ENCODE measurements around the gene FKBP1A. TPM values are rescaled to one million over a fixed set of nuclear protein-coding genes. Genes with fewer than 3 reads are reported as not detected.

The FKBP1A gene
- total RNA-seq, 4 donors from 2014 or later, result 204 to 275 (median 241) TPM

DNA sequence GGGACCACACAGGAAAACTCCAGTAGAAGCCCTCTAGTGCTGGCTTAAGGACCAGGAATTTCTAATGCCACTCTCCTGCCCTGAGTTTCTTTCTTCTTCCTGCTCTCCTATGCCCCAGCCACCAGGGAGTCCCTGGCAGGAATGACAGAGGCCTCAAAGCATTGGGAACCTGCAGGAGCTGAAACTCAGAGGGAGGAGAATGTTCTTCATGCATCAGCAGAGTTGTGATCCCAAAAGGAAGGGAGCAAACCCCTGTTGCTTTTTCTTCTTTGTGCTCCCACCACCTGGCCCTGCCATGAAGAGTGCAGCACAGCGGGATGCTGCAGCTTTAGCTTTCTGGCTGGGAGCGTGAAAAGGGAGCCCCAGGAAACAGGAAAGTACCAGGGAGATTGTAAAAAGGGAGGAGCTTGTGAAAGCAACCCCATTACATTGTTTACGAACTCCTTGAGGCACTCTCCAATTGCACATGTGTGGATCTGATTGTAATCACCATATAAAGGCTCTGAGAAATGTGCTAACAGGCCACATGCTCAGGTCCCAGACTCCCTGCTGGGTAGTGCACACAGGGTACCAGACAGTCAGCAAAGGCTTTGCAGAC lies 34.7 kb upstream of the FKBP1A start:
- DNase-seq (ENCODE audit: low spot score) (no peak), ATAC-seq (ENCODE audit: low FRiP score) (no peak)
- TF ChIP-seq, protein P1, sequence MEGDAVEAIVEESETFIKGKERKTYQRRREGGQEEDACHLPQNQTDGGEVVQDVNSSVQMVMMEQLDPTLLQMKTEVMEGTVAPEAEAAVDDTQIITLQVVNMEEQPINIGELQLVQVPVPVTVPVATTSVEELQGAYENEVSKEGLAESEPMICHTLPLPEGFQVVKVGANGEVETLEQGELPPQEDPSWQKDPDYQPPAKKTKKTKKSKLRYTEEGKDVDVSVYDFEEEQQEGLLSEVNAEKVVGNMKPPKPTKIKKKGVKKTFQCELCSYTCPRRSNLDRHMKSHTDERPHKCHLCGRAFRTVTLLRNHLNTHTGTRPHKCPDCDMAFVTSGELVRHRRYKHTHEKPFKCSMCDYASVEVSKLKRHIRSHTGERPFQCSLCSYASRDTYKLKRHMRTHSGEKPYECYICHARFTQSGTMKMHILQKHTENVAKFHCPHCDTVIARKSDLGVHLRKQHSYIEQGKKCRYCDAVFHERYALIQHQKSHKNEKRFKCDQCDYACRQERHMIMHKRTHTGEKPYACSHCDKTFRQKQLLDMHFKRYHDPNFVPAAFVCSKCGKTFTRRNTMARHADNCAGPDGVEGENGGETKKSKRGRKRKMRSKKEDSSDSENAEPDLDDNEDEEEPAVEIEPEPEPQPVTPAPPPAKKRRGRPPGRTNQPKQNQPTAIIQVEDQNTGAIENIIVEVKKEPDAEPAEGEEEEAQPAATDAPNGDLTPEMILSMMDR (IDR thresholded peaks at IDR 0.05), result no peak

DNA sequence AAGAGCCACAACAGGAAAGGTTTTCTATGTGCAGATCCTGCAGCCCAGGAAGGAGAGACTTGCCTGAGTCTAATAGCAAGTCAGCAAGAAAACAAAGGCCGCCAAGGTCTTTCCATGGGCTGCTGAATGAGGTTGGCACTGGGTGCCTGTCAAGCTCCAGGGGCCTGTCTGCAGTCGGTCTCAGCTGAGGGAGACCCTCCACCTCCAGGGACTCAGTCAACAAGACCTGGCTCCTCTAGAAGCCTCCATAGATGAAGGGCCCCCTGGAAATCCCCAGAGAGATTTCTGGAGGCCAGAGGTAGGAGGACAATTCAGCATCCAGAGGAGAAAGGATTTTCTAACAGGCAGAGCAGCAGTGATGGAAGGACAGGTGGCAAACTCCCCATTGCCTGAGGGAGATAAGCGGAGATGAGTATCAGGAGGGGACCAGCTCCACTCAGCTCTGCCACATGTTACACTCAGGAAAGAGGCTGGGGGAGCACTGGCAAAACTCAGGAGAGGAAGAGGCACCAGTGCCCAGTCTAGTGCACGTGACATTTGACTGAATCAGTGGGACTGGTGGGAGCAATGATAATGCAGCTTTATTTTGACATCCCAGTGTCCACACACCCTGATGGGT lies 33.5 kb upstream of the FKBP1A start:
- DNase-seq (ENCODE audit: low spot score), result no peak
- TF ChIP-seq, protein P1 (IDR thresholded peaks at IDR 0.05), result no peak
- ATAC-seq (ENCODE audit: low FRiP score), result no peak

DNA sequence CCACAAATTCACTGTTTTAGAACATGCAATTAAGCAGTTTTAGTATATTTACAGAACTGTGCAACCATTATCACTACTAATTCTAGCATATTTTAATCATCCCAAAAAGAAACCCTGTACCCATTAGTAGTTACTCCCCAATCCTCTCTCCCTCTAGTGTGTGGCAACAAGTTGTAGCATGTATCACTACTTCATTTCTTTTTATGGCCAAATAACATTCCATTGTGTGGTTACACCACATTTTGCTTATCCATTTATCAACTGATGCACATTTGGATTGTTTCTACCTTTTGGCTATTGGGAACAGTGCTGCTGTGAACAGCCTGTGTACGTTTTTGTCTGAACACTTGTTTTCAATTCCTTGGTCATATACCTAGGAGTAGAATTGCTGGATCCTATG lies 31.5 kb upstream of the FKBP1A start:
- no peak for DNase-seq (ENCODE audit: low spot score)
- TF ChIP-seq, protein P1 (IDR thresholded peaks at IDR 0.05), result no peak
- no peak for ATAC-seq (ENCODE audit: low FRiP score)

DNA sequence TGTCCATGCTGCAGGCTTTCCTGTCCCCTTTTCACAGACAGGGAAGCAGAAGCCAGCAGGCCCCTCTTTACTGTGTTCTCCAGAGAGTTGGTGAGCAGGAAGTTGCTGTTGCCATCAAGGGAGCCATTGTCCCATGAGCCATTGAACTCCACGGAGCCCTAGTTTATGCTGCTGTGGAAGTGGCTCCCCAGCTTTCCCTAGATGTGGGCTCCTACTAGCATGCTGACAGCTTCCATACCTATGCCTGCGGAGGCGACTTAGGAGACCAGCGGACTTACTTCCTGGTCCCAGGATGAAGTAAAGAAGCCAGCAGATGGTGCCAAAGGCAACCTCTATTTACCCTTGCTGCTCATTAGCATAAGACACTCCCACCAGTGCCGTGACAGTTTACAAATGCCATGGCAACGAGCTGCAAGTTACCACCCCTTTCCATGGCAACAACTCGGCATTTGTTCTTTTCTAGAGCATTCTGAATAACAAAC lies 30.8 kb upstream of the FKBP1A start:
- TF ChIP-seq, protein P1 (IDR thresholded peaks at IDR 0.05), result no peak
- DNase-seq (ENCODE audit: low spot score) (no peak), ATAC-seq (ENCODE audit: low FRiP score) (no peak)

DNA sequence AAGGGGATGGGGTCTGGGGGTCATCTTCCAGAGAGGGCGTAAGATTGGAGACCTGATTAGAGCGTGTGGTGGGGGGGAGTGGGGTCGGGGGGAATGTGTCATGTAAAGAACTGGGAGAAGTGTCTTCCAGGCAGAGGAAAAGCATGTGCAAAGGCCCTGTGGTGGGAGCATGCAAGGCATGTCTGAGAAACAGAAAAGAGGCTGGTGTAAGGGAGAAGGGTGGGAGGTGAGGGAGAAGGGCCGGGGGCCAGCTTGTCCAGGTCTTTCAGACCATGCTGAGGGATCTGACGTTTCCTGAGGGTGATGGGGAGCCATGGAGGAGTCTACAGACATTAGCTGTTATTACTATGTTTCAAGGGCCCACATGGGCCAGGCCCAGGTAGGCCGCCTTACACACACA lies 30.4 kb upstream of the FKBP1A start:
- ATAC-seq (ENCODE audit: low FRiP score) (no peak), DNase-seq (ENCODE audit: low spot score) (no peak)
- TF ChIP-seq, protein P1 (IDR thresholded peaks at IDR 0.05), result no peak

DNA sequence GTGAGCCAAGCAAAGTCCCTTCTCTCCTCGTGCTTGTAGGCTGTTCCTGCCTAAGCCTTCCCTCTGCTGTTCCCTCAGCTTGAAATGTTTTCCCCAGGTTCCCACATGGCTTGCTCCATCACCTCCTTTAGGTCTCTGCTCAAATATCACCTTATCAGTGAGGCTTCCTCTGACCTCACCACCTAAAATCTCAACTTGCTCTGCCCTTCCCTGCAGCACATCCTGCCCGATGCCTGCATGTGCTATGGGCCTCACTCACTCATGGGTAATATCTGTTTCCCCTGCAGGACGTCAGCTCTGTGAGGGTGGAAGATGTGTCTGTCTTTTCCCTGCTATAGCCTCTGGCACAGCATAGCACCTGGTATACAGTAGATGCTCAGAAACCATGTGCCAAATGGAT lies 29.9 kb upstream of the FKBP1A start:
- TF ChIP-seq, protein P1 (IDR thresholded peaks at IDR 0.05), result no peak
- DNase-seq (ENCODE audit: low spot score) (no peak), ATAC-seq (ENCODE audit: low FRiP score) (no peak)

DNA sequence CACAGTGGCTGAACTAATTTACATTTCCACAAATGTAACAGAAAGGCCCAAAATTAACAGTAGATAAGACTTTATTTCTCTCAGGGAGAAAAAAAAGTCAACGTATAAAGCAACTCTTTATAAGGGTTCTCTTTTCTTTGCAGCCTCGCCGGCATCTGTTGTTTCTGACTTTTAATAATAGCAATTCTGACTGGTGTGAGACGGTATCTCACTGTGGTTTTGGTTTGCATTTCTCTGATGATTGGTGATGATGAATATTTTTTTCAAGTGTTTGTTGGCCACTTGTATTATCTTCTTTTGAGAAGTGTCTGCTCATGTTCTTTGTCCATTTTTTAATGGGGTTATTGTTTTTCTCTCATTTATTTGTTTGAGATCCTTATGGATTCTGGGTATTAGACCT lies 27.2 kb upstream of the FKBP1A start:
- DNase-seq (ENCODE audit: low spot score) (no peak), ATAC-seq (ENCODE audit: low FRiP score) (no peak)
- TF ChIP-seq, protein P1 (IDR thresholded peaks at IDR 0.05), result no peak

Measured in omental fat pad (tissue), 4 donors.